WERI-Rb-1 (cell line): ENCODE measurements around the gene TRIM25.

Source experiments
- DNase-seq: peaks from one replicate; pipeline ENCODE4 v3.0.0-alpha.2; 2020
- H3K27ac ChIP-seq: fragments of 250-450 bp; sonication (Bioruptor Pico); 2 replicates; pipeline ENCODE4 v1.5.1; 2020; ENCODE audit warnings: mild to moderate bottlenecking, moderate library complexity
- H3K27me3 ChIP-seq: fragments of 250-450 bp; sonication (Bioruptor Pico); 2 replicates; pipeline ENCODE4 v1.5.1; 2021; ENCODE audit warnings: mild to moderate bottlenecking, low read depth, moderate library complexity; ENCODE audit not compliant: insufficient read depth, severe bottlenecking
- H3K36me3 ChIP-seq: fragments of 250-450 bp; sonication (Bioruptor Pico); 2 replicates; pipeline ENCODE4 v1.5.1; 2020; ENCODE audit warnings: mild to moderate bottlenecking, moderate library complexity
- H3K4me3 ChIP-seq: 2 replicates; pipeline ENCODE4 v1.5.1; 2011; ENCODE audit warnings: low read depth, mild to moderate bottlenecking, control low read depth, low read length
- H3K9me3 ChIP-seq: fragments of 250-450 bp; sonication (Bioruptor Pico); 2 replicates; pipeline ENCODE4 v1.5.1; 2021; ENCODE audit warnings: mild to moderate bottlenecking, moderate library complexity; ENCODE audit not compliant: severe bottlenecking
- TF ChIP-seq, protein P1 (sequence below): IDR thresholded peaks from 2 replicates; pipeline ENCODE4 v1.5.1; 2011; ENCODE audit warnings: low read depth, mild to moderate bottlenecking, control low read depth, inconsistent platforms, low read length

TRIM25 gene

DNA sequence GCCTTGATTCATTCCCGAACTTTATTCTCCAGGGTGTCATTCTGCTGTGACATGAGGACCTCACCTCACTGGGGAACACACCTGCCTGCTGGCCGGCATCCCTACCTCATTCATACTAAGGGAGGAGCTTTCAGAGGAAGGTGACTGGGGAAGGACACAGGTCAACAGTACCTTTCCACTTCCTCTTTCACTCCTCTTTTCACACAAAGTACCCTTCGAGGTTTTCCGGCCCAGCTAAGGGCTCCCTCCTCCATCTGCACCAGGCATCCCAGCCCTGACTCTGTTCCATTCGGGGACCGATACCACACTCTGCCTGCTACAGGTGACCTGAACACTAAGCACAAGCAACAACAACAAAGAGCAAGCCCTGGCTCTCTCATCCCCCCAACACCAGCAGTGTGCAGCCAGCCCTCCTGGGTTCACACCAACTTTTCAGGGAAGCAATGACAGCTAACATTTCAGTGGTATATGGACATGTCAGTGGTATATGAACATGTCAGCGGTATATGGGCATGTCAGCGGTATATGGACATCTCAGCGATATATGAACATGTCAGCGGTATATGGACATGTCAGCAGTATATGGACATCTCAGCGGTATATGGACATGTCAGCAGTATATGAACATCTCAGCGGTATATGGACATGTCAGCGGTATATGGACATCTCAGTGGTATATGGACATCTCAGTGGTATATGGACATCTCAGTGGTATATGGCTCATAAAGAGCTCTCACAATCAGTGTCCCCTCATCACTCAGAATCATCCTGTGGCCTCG lies 16.0 kb downstream of the TRIM25 start:
- no peaks in the 10 kb centered on the region for H3K9me3 ChIP-seq
- DNase-seq: no peak
- H3K27ac ChIP-seq: no peak overlapping the region
- TF ChIP-seq, protein P1, sequence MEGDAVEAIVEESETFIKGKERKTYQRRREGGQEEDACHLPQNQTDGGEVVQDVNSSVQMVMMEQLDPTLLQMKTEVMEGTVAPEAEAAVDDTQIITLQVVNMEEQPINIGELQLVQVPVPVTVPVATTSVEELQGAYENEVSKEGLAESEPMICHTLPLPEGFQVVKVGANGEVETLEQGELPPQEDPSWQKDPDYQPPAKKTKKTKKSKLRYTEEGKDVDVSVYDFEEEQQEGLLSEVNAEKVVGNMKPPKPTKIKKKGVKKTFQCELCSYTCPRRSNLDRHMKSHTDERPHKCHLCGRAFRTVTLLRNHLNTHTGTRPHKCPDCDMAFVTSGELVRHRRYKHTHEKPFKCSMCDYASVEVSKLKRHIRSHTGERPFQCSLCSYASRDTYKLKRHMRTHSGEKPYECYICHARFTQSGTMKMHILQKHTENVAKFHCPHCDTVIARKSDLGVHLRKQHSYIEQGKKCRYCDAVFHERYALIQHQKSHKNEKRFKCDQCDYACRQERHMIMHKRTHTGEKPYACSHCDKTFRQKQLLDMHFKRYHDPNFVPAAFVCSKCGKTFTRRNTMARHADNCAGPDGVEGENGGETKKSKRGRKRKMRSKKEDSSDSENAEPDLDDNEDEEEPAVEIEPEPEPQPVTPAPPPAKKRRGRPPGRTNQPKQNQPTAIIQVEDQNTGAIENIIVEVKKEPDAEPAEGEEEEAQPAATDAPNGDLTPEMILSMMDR: no peak
- no peaks in the 10 kb centered on the region for H3K27me3 ChIP-seq
- H3K36me3 ChIP-seq: peaks cover 74% of the 10 kb centered on the region
- no peak overlapping the region for H3K4me3 ChIP-seq

DNA sequence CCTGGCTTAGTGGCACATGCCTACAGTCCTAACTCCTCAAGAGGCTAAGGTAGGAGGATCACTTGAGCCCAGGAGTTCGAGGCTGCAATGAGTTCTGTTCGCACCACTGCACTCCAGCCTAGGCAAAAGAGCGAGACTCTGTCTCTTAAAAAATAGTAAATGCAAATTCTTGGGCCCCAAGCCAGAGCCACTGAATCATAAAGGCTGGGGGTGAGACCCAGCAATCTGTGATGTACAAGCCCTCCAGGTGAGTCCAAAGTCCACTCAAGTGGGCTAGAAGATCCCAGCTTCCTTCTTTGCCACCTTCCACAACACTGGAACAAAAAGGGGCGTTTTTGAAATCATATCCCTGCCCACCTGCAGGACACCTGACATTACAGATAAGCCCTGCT lies 16.9 kb downstream of the TRIM25 start:
- Histone ChIP-seq H3K27me3 (no peaks in the 10 kb centered on the region), H3K4me3 (no peak overlapping the region), H3K36me3 (peaks cover 74% of the 10 kb centered on the region), H3K27ac (no peak overlapping the region), H3K9me3 (no peaks in the 10 kb centered on the region)
- TF ChIP-seq, protein P1: no peak
- no peak for DNase-seq

DNA sequence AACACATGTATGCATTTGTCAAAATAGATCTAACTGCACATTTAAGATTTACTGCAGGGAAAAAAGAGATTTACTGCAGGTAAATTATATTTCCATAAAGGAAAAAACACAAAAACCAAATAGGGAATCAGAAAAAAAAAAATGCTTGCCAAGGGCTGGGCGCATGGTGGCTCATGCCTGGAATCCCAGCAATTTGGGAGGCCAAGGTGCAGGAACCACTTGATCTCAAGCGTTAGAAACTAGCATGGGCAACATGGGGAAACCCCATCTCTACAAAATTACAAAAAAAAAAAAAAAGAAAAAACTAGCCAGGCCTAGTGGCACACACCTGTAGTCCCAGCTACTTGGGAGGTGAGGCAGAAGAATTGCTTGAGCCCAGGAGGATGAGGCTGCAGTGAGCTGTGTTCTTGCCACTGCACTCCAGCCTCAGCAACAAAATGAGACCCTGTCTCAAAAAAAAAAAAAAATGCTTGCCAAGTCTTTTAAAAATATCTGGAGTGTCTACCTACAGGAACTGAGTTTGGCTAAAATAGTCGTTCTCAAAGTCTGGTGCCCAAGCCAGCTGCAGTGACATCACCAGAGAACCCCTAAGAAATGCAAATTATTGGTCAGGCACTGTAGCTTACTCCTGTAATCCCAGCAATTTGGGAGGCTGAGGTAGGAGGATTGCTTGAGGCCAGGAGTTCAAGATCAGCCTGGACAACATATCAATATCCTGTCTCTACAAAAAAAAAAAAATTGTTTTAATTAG lies 17.5 kb downstream of the TRIM25 start:
- TF ChIP-seq, protein P1: no peak
- Histone ChIP-seq H3K27ac (no peak overlapping the region), H3K9me3 (no peaks in the 10 kb centered on the region), H3K4me3 (no peak overlapping the region), H3K36me3 (peaks cover 77% of the 10 kb centered on the region), H3K27me3 (no peaks in the 10 kb centered on the region)
- no peak for DNase-seq

DNA sequence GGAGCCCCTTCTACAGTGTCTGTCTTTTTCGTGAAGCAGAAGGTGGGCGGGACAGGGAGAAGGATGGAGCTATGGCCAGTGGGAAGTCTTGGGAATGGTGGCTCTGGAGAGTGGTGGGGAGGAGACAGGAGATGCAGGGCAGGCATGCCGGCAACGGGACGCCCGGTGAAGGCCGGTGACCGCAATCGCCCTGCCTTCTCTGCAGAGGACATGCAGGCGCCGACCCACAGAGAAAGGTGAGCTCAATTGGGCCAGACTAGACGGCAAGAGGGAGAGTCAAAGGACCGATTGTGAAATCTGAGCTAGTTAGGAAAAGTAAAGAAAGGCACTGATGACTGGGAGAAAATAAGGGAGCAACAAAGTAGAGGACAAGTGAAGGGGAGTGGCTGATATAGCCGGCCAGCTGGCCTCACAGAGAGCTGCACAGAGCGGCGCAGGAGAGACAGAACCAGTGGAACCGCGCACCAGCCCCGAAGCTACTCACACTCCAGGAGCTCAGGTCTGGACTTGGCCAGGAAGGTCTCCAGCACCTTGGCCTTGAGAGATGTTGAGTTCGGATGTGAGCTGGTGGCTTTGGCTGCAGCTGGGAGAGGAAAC lies 18.9 kb downstream of the TRIM25 start:
- DNase-seq: no peak
- Histone ChIP-seq H3K4me3 (no peak overlapping the region), H3K9me3 (no peaks in the 10 kb centered on the region), H3K36me3 (peaks cover 77% of the 10 kb centered on the region), H3K27ac (no peak overlapping the region), H3K27me3 (no peaks in the 10 kb centered on the region)
- TF ChIP-seq, protein P1: no peak

GRCh38 chr17:56893503-56893902 lies 20.3 kb downstream of the TRIM25 start:
- H3K9me3 ChIP-seq: peaks cover 3% of the 10 kb centered on the region
- H3K36me3 ChIP-seq: peaks cover 69% of the 10 kb centered on the region
- DNase-seq: no peak
- no peak overlapping the region for H3K27ac ChIP-seq
- no peaks in the 10 kb centered on the region for H3K27me3 ChIP-seq
- H3K4me3 ChIP-seq: no peak overlapping the region
- TF ChIP-seq, protein P1: no peak
